Omental fat pad (tissue), 4 donors: ENCODE results near the gene UBE2L6. TPM values are rescaled to one million over a fixed set of nuclear protein-coding genes. Genes with fewer than 3 reads are reported as not detected.

Experiments used
- ATAC-seq: fragments of 150-250 bp; one replicate; pipeline ENCODE4 v1.9.1; 2016; ENCODE audit warnings: mild to moderate bottlenecking, moderate library complexity; ENCODE audit not compliant: low FRiP score
- DNase-seq: peaks from one replicate; pipeline ENCODE4 v3.0.0-alpha.2; 2019; ENCODE audit warnings: low spot score
- CTCF ChIP-seq, 3 donors: fragments of 450-650 bp; IDR thresholded peaks; one replicate each; pipeline ENCODE4 v1.5.1; 2016 to 2017; ENCODE audit warnings: antibody characterized with exemption in 3 of 3, mild to moderate bottlenecking in 3 of 3, moderate library complexity in 2 of 3
- small RNA-seq: library from RNA; depleted of rRNA; stranded (forward); fragments of <200 nt; gene quantifications from one replicate; pipeline ENCODE3, GENCODE V24; 2016
- total RNA-seq, 4 donors: library from RNA; depleted of rRNA; stranded (reverse); fragments of >200 nt; gene quantifications; one replicate each; pipeline ENCODE4 v1.1.0, GENCODE V29; 2016

UBE2L6 gene
- total RNA-seq, 4 donors from 2014 or later, result 46.5 to 104 (median 52.6) TPM

DNA sequence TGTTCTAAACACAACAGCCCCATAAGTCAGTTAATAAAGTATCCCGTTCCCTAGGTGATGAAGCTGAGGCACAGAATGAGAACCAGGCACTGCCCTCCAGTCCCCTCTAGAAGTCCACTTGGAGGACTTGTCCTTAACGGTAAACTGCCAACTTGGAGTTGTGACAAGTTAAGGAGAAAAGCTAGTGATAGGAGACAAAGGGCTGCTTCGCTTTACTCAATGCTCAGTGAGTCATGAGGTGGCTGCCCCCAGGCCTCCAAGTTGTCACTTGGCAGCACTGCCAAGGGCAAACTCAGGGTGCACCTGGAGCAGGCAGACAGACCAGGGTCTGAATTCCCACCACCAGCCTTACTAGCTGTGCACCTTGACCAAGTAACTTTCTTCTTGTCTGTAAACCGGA is 65.5 kb downstream of the UBE2L6 start:
- no peak for DNase-seq
- no peak for TF ChIP-seq CTCF (IDR thresholded peaks at IDR 0.05)
- ATAC-seq, result no peak

Small RNA genes within 50 kb of the gene (small RNA-seq; reads per million reads assigned to genes)
- gene RN7SL605P, result not detected

Other genes with a start within 250 kb of the UBE2L6 start
- 100 to 1,000 TPM; 119 to 162 (median 137) TPM for gene TNKS1BP1, start 242.7 kb downstream of the UBE2L6 start, total RNA-seq
- 10 to 100 TPM; 53.5 to 81.8 (median 61.2) TPM for gene SSRP1, start 231.8 kb downstream of the UBE2L6 start, total RNA-seq
- gene P2RX3, start 229.3 kb downstream of the UBE2L6 start, total RNA-seq, result not detected
- gene PRG3, start 186.5 kb downstream of the UBE2L6 start, total RNA-seq, result not detected
- gene PRG2, start 177.0 kb downstream of the UBE2L6 start, total RNA-seq, result 1 to 10 TPM in 1 of 4 donors, not detected in 3; 1.0 TPM
- 100 to 1,000 TPM in 3 of 4 donors, 10 to 100 TPM in 1; 73.3 to 152 (median 112) TPM for gene SLC43A3, start 140.6 kb downstream of the UBE2L6 start, total RNA-seq
- gene RTN4RL2, start 107.1 kb downstream of the UBE2L6 start, total RNA-seq, result 1 to 10 TPM in 1 of 4 donors, under 1 TPM in 2, not detected in 1; 0.25 to 1.4 (median 0.74) TPM
- 10 to 100 TPM; 11.5 to 40.4 (median 16.5) TPM for gene SLC43A1, start 52.0 kb downstream of the UBE2L6 start, total RNA-seq
- 10 to 100 TPM; 42.9 to 49.0 (median 45.9) TPM for gene TIMM10, start 36.9 kb downstream of the UBE2L6 start, total RNA-seq
- gene SMTNL1, start 30.1 kb downstream of the UBE2L6 start, total RNA-seq, result not detected
- 1,000 to 10,000 TPM in 1 of 4 donors, 100 to 1,000 TPM in 3; 500 to 1,674 (median 892) TPM for gene SERPING1, start 30.0 kb upstream of the UBE2L6 start, total RNA-seq
- 1 to 10 TPM in 3 of 4 donors, under 1 TPM in 1; 0.63 to 1.8 (median 1.5) TPM for gene YPEL4, start 82.2 kb upstream of the UBE2L6 start, total RNA-seq
- 10 to 100 TPM; 12.3 to 26.1 (median 15.7) TPM for gene CLP1, start 90.1 kb upstream of the UBE2L6 start, total RNA-seq
- gene ZDHHC5, start 100.4 kb upstream of the UBE2L6 start, total RNA-seq, result 10 to 100 TPM; 44.1 to 61.5 (median 50.7) TPM
- 10 to 100 TPM; 10.7 to 14.4 (median 12.2) TPM for gene MED19, start 144.5 kb upstream of the UBE2L6 start, total RNA-seq
- gene TMX2, start 144.9 kb upstream of the UBE2L6 start, total RNA-seq, result 10 to 100 TPM; 49.0 to 73.9 (median 68.8) TPM
- gene SELENOH, start 173.8 kb upstream of the UBE2L6 start, total RNA-seq, result 100 to 1,000 TPM; 101 to 123 (median 113) TPM
- gene BTBD18, start 184.1 kb upstream of the UBE2L6 start, total RNA-seq, result not detected
- gene CTNND1, start 194.1 kb upstream of the UBE2L6 start, total RNA-seq, result 100 to 1,000 TPM in 2 of 4 donors, 10 to 100 TPM in 2; 85.5 to 174 (median 105) TPM